OCI-LY3 (cell line): ENCODE data around the gene TNNI3K.

Experiments used
- EZH2phosphoT487 ChIP-seq: fragments of 200-600 bp; shearing (Covaris generic); IDR thresholded peaks from 2 replicates; pipeline ENCODE4 v1.6.1; 2018; ENCODE audit warnings: antibody characterized with exemption, mixed run types, low read depth
- TF ChIP-seq, protein P1 (sequence below): fragments of 200-600, 300-600 bp; sonication (generic); IDR thresholded peaks from 2 replicates; pipeline ENCODE4 v1.5.1; 2014; ENCODE audit warnings: antibody characterized with exemption, low read length, low read depth

DNA sequence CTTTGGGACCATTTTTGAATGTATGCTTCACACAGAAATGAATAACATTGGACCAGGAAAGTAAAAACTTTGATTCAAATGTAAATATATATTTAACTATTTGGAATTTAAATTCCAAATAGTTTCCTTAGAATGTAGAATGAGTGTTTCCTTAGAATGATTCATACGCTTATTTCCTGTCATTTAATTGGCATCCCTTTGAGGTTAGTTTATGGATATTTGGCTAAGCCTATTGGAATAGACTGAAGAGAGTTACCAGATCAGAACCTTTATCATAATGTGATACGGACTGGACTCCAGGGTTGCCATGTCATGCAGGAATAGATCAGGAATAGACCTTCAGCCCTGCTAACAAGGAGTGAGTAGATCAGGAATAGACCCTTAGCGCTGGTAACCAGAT, 133.1 kb downstream of the TNNI3K start:
- TF ChIP-seq, protein P1, sequence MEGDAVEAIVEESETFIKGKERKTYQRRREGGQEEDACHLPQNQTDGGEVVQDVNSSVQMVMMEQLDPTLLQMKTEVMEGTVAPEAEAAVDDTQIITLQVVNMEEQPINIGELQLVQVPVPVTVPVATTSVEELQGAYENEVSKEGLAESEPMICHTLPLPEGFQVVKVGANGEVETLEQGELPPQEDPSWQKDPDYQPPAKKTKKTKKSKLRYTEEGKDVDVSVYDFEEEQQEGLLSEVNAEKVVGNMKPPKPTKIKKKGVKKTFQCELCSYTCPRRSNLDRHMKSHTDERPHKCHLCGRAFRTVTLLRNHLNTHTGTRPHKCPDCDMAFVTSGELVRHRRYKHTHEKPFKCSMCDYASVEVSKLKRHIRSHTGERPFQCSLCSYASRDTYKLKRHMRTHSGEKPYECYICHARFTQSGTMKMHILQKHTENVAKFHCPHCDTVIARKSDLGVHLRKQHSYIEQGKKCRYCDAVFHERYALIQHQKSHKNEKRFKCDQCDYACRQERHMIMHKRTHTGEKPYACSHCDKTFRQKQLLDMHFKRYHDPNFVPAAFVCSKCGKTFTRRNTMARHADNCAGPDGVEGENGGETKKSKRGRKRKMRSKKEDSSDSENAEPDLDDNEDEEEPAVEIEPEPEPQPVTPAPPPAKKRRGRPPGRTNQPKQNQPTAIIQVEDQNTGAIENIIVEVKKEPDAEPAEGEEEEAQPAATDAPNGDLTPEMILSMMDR = no peak
- TF ChIP-seq EZH2phosphoT487 = no peak
